ENCODE measurements around the gene CTSH. TPM values are rescaled to one million over a fixed set of nuclear protein-coding genes. Genes with fewer than 3 reads are reported as not detected.
"Not testable (repeated sequence)": the region's sequence is repeated elsewhere in the genome, so short reads cannot be mapped to it uniquely, and the experiment has no call there.

CTSH gene
- total RNA-seq, 1 donor from 2014 or later = 34.4 TPM

GRCh38 chr15:78876954-78877353, 67.9 kb downstream of the CTSH start:
- peaks cover 26 to 37% (median 31%) of the 10 kb centered on the region in 3 donors for H3K4me1 ChIP-seq (ENCODE audit: control insufficient read depth in 3 of 3, insufficient read depth in 3 of 3, low read length in 3 of 3)
- not testable (repeated sequence) for H3K9me3 ChIP-seq (ENCODE audit: control insufficient read depth in 3 of 3, low read length in 3 of 3); H3K9ac ChIP-seq (ENCODE audit: low read depth in 1 of 3, low read length in 3 of 3); H3K27ac ChIP-seq (ENCODE audit: low read depth, low read length); H3K27me3 ChIP-seq (ENCODE audit: control insufficient read depth in 3 of 3, insufficient read depth in 3 of 3, low read length in 3 of 3); H3K36me3 ChIP-seq (ENCODE audit: control insufficient read depth in 3 of 3, insufficient read depth in 3 of 3, low read length in 3 of 3); H3K4me3 ChIP-seq (ENCODE audit: low read length in 3 of 3)

DNA sequence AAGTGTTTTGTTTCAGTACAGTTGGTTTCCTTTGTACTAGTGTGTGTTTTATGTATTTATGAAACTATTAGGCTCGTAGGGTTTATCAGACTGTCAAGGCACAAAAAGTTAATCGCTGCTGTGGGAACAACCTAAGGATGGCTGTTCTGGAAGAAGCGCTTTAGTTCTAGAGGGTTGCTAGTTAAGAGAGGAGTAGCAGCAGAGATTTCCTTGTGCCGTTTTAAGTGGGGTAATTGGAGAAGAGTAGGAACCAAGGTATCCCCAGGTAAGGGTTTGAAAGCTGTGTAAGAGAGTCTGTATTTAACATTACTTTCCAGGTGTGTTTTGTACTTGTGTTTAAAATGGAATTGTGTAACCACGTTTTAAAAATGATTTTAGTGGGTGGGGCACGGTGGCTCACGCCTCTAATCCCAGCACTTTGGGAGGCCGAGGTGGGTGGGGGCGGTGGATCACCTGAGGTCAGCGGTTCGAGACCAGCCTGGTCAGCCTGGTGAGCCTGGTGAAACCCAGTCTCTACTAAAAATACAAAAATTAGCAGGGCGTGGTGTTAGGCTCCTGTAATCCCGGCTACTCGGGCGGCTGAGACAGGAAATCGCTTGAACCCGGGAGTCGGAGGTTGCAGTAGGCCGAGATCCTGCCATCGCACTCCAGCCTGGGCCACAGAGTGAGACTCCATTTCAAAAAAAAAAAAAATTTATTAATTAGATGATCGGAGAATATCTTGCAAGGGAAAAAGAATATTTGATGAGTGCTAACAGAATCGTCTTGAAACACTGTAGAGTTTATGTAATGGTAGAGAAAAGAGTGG, 69.5 kb downstream of the CTSH start:
- Histone ChIP-seq H3K36me3 (ENCODE audit: control insufficient read depth in 3 of 3, insufficient read depth in 3 of 3, low read length in 3 of 3) (peaks cover 0 to 4% (median 0%) of the 10 kb centered on the region in 3 donors), H3K9ac (ENCODE audit: low read depth in 1 of 3, low read length in 3 of 3) (peak overlapping the region in 1 of 3 donors; percentile 100), H3K4me3 (ENCODE audit: low read length in 3 of 3) (peak overlapping the region in 1 of 3 donors; percentile 100), H3K4me1 (ENCODE audit: control insufficient read depth in 3 of 3, insufficient read depth in 3 of 3, low read length in 3 of 3) (peaks cover 26 to 32% (median 31%) of the 10 kb centered on the region in 3 donors), H3K9me3 (ENCODE audit: control insufficient read depth in 3 of 3, low read length in 3 of 3) (no peaks in the 10 kb centered on the region), H3K27me3 (ENCODE audit: control insufficient read depth in 3 of 3, insufficient read depth in 3 of 3, low read length in 3 of 3) (no peaks in the 10 kb centered on the region), H3K27ac (ENCODE audit: low read depth, low read length) (peak overlapping the region; percentile 100)

- H3K9ac ChIP-seq (ENCODE audit: low read depth in 1 of 3, low read length in 3 of 3) = peak overlapping the region; percentile 100
- H3K4me3 ChIP-seq (ENCODE audit: low read length in 3 of 3) = peak overlapping the region; percentile 93 to 100 (median 100)
- no peaks in the 10 kb centered on the region for H3K27me3 ChIP-seq (ENCODE audit: control insufficient read depth in 3 of 3, insufficient read depth in 3 of 3, low read length in 3 of 3)
- no peaks in the 10 kb centered on the region for H3K9me3 ChIP-seq (ENCODE audit: control insufficient read depth in 3 of 3, low read length in 3 of 3)
- peaks cover 0 to 4% (median 0%) of the 10 kb centered on the region in 3 donors for H3K36me3 ChIP-seq (ENCODE audit: control insufficient read depth in 3 of 3, insufficient read depth in 3 of 3, low read length in 3 of 3)
- peaks cover 21 to 31% (median 23%) of the 10 kb centered on the region in 3 donors for H3K4me1 ChIP-seq (ENCODE audit: control insufficient read depth in 3 of 3, insufficient read depth in 3 of 3, low read length in 3 of 3)
- H3K27ac ChIP-seq (ENCODE audit: low read depth, low read length) = peak overlapping the region; percentile 100
These were observed 70.8 kb downstream of the CTSH start for GRCh38 chr15:78873793-78874765.

DNA sequence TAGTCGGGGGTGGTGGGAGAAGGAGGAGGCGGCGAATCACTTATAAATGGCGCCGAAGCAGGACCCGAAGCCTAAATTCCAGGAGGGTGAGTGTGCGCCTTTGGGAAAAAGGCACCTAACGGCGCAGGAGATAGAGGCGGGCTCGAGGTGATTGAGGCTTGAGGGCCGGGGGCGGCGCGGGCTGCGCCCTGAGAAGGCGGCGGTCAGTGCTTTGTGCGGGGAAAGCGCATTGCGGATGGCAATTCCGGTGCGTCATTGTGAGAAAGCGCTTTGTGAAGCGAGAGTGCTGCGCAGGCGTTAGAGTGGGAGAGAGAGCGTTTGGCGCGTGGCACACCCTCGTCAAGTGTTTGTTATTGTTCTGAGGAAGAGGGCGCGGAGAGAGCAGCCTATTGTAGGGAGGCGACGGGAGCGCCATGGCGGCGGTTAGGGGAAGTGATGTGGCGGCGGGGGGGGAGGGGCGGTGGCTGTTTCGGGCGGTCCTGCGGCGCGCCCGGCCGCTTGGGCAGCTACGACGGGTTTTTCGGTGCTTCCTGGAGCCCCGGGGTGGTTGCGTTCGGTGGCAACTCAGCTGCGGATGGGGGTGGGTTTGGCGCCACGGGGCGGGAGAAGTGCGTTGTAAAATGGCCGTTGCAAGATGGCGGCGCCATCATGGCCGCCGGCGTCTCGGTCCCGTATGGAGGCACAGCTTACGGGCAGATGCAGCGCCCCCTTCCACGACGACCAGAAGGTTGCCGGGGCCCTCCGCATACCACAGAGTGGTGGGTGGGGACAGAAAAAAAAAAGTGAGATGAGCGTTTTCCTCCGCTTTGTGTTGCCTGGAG, 71.7 kb downstream of the CTSH start:
- Histone ChIP-seq H3K27me3 (ENCODE audit: control insufficient read depth in 3 of 3, insufficient read depth in 3 of 3, low read length in 3 of 3) (no peaks in the 10 kb centered on the region), H3K9me3 (ENCODE audit: control insufficient read depth in 3 of 3, low read length in 3 of 3) (no peaks in the 10 kb centered on the region), H3K4me3 (ENCODE audit: low read length in 3 of 3) (peak overlapping the region; percentile 93 to 100 (median 100)), H3K9ac (ENCODE audit: low read depth in 1 of 3, low read length in 3 of 3) (peak overlapping the region; percentile 100), H3K4me1 (ENCODE audit: control insufficient read depth in 3 of 3, insufficient read depth in 3 of 3, low read length in 3 of 3) (peaks cover 21 to 30% (median 22%) of the 10 kb centered on the region in 3 donors), H3K36me3 (ENCODE audit: control insufficient read depth in 3 of 3, insufficient read depth in 3 of 3, low read length in 3 of 3) (peaks cover 0 to 4% (median 0%) of the 10 kb centered on the region in 3 donors), H3K27ac (ENCODE audit: low read depth, low read length) (peak overlapping the region; percentile 100)

- H3K9me3 ChIP-seq (ENCODE audit: control insufficient read depth in 3 of 3, low read length in 3 of 3) = no peaks in the 10 kb centered on the region
- no peaks in the 10 kb centered on the region for H3K27me3 ChIP-seq (ENCODE audit: control insufficient read depth in 3 of 3, insufficient read depth in 3 of 3, low read length in 3 of 3)
- peak within 1 kb of the TSS; percentile 93 to 100 (median 100) for H3K4me3 ChIP-seq (ENCODE audit: low read length in 3 of 3)
- H3K9ac ChIP-seq (ENCODE audit: low read depth in 1 of 3, low read length in 3 of 3) = peak within 1 kb of the TSS; percentile 100
- peak within 1 kb of the TSS; percentile 100 for H3K27ac ChIP-seq (ENCODE audit: low read depth, low read length)
- peaks cover 0 to 4% (median 0%) of the 10 kb centered on the region in 3 donors for H3K36me3 ChIP-seq (ENCODE audit: control insufficient read depth in 3 of 3, insufficient read depth in 3 of 3, low read length in 3 of 3)
- H3K4me1 ChIP-seq (ENCODE audit: control insufficient read depth in 3 of 3, insufficient read depth in 3 of 3, low read length in 3 of 3) = peaks cover 14 to 21% (median 15%) of the 10 kb centered on the region in 3 donors
These were observed 72.5 kb downstream of the CTSH start, which contains the start of gene MORF4L1 for GRCh38 chr15:78872155-78872971. Gene MORF4L1, plus strand, starts transcription at chr15:78872890. Its CDS starts 128 bp downstream, at chr15:78873018.

DNA sequence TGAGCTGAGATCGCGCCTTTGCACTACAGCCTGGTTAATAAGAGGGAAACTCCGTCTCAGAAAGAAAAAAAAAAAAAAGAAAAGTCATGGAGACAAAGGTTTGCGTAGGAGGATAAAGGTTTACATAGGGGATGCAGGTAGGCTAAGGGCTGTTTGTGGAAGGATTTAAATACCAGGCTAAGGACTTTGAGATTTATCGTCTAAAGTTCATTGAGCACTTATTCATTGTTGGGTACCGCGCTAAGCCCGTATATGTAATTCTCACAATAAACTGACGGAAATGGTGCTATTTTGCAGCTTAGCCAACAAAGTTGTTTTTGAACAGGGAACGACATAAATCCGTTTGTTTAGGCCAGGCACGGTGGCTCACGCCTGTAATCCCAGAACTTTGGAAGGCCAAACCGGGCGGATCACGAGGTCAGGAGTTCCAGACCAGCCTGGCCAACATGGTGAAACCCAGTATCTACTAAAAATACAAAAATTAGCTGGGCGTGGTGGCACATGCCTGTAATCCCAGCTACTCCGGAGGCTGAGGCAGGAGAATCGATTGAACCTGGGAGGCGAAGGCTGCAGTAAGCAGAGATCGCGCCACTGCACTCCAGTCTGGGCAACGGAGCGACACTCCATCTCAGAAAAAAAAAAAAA, 73.2 kb downstream of the CTSH start:
- not testable (repeated sequence) for H3K27ac ChIP-seq (ENCODE audit: low read depth, low read length); H3K9me3 ChIP-seq (ENCODE audit: control insufficient read depth in 3 of 3, low read length in 3 of 3); H3K36me3 ChIP-seq (ENCODE audit: control insufficient read depth in 3 of 3, insufficient read depth in 3 of 3, low read length in 3 of 3); H3K27me3 ChIP-seq (ENCODE audit: control insufficient read depth in 3 of 3, insufficient read depth in 3 of 3, low read length in 3 of 3)
- Histone ChIP-seq H3K4me3 (ENCODE audit: low read length in 3 of 3) (peak overlapping the region in 2 of 3 donors; percentile 68 to 81), H3K4me1 (ENCODE audit: control insufficient read depth in 3 of 3, insufficient read depth in 3 of 3, low read length in 3 of 3) (peaks cover 9 to 19% (median 13%) of the 10 kb centered on the region in 3 donors), H3K9ac (ENCODE audit: low read depth in 1 of 3, low read length in 3 of 3) (peak overlapping the region in 1 of 3 donors; percentile 72)

Small RNAs within 50 kb of the gene (small RNA-seq; reads per million reads assigned to genes)
- not detected for gene RNU6-415P

Other genes starting within 250 kb of the CTSH start
- gene ADAMTS7, start 133.6 kb downstream of the CTSH start, total RNA-seq = 7.3 TPM
- 382 TPM for gene MORF4L1, start 72.2 kb downstream of the CTSH start, total RNA-seq
- gene RASGRF1, start 145.7 kb upstream of the CTSH start, total RNA-seq = not detected